NT2/D1 (cell line): Measurements from ENCODE around the gene DRC7.

Experiments
- DNase-seq: peaks from one replicate; pipeline ENCODE4 v3.0.0-alpha.2; 2011; ENCODE audit warnings: low read depth, low spot score
- H3K27me3 ChIP-seq: 2 replicates; pipeline ENCODE4 v1.6.0; 2011; ENCODE audit warnings: mild to moderate bottlenecking; ENCODE audit not compliant: insufficient read length, insufficient read depth
- H3K36me3 ChIP-seq: 2 replicates; pipeline ENCODE4 v1.6.1; 2011; ENCODE audit warnings: mild to moderate bottlenecking, low read length, mixed read lengths; ENCODE audit not compliant: insufficient read depth, insufficient read length
- H3K4me1 ChIP-seq: 2 replicates; pipeline ENCODE4 v1.5.1; 2011; ENCODE audit not compliant: insufficient read depth, insufficient read length
- H3K4me3 ChIP-seq: 2 replicates; pipeline ENCODE4 v1.5.1; 2011; ENCODE audit warnings: low read depth; ENCODE audit not compliant: insufficient read length
- H3K9ac ChIP-seq: 2 replicates; pipeline ENCODE4 v1.6.0; 2011; ENCODE audit warnings: low read depth; ENCODE audit not compliant: insufficient read length
- H3K9me3 ChIP-seq: 2 replicates; pipeline ENCODE4 v1.5.1; 2011; ENCODE audit warnings: mild to moderate bottlenecking, low read length; ENCODE audit not compliant: insufficient read depth
- SUZ12 ChIP-seq: IDR thresholded peaks from 2 replicates; pipeline ENCODE4 v1.6.1; 2011; ENCODE audit not compliant: insufficient read length, insufficient read depth; ENCODE audit errors: extremely low read depth
- YY1 ChIP-seq: IDR thresholded peaks from 2 replicates; pipeline ENCODE4 v1.6.1; 2011; ENCODE audit not compliant: insufficient read length, insufficient read depth
- ZNF274 ChIP-seq: IDR thresholded peaks from 2 replicates; pipeline ENCODE4 v1.6.1; 2011; ENCODE audit warnings: mild to moderate bottlenecking, low read depth, low read length

The DRC7 gene

GRCh38 chr16:57749101-57749692 is 54.6 kb downstream of the DRC7 start:
- DNase-seq, result no peak
- Histone ChIP-seq H3K4me1 (peaks cover 7% of the 10 kb centered on the region), H3K4me3 (no peak overlapping the region), H3K36me3 (peaks cover 62% of the 10 kb centered on the region), H3K9me3 (no peaks in the 10 kb centered on the region), H3K9ac (no peak overlapping the region), H3K27me3 (no peaks in the 10 kb centered on the region)
- TF ChIP-seq ZNF274, result no peak
- no peak for TF ChIP-seq SUZ12
- no peak for TF ChIP-seq YY1

GRCh38 chr16:57749856-57750452 is 55.3 kb downstream of the DRC7 start:
- TF ChIP-seq ZNF274, result no peak
- TF ChIP-seq YY1, result no peak
- TF ChIP-seq SUZ12, result no peak
- no peak overlapping the region for H3K9ac ChIP-seq
- no peaks in the 10 kb centered on the region for H3K9me3 ChIP-seq
- peaks cover 64% of the 10 kb centered on the region for H3K36me3 ChIP-seq
- no peaks in the 10 kb centered on the region for H3K27me3 ChIP-seq
- no peak overlapping the region for H3K4me3 ChIP-seq
- H3K4me1 ChIP-seq, result peaks cover 6% of the 10 kb centered on the region
- DNase-seq, result no peak

- Histone ChIP-seq H3K9ac (no peak overlapping the region), H3K4me3 (no peak overlapping the region), H3K36me3 (peaks cover 74% of the 10 kb centered on the region), H3K4me1 (peaks cover 6% of the 10 kb centered on the region), H3K27me3 (no peaks in the 10 kb centered on the region), H3K9me3 (no peaks in the 10 kb centered on the region)
- TF ChIP-seq SUZ12 (no peak), ZNF274 (no peak), YY1 (no peak)
- no peak for DNase-seq
These were observed 56.4 kb downstream of the DRC7 start for GRCh38 chr16:57750796-57751538.

- Histone ChIP-seq H3K4me1 (peaks cover 13% of the 10 kb centered on the region), H3K27me3 (no peaks in the 10 kb centered on the region), H3K4me3 (no peak overlapping the region), H3K36me3 (peaks cover 81% of the 10 kb centered on the region), H3K9ac (no peak overlapping the region), H3K9me3 (no peaks in the 10 kb centered on the region)
- TF ChIP-seq SUZ12 (no peak), ZNF274 (no peak), YY1 (no peak)
- DNase-seq, result no peak
These were observed 57.1 kb downstream of the DRC7 start for GRCh38 chr16:57751539-57752202.

GRCh38 chr16:57752203-57752580 is 57.6 kb downstream of the DRC7 start:
- peaks cover 84% of the 10 kb centered on the region for H3K36me3 ChIP-seq

GRCh38 chr16:57752581-57753447 is 58.2 kb downstream of the DRC7 start:
- TF ChIP-seq SUZ12, result no peak
- H3K4me1 ChIP-seq, result peaks cover 14% of the 10 kb centered on the region
- no peaks in the 10 kb centered on the region for H3K9me3 ChIP-seq
- no peak overlapping the region for H3K4me3 ChIP-seq
- no peaks in the 10 kb centered on the region for H3K27me3 ChIP-seq
- no peak for DNase-seq
- no peak overlapping the region for H3K9ac ChIP-seq
- H3K36me3 ChIP-seq, result peaks cover 84% of the 10 kb centered on the region

More at GRCh38 chr16:57752203-57752580, 57.6 kb downstream of the DRC7 start:
- no peaks in the 10 kb centered on the region for H3K9me3 ChIP-seq
- no peak overlapping the region for H3K4me3 ChIP-seq
- no peaks in the 10 kb centered on the region for H3K27me3 ChIP-seq
- H3K4me1 ChIP-seq, result peaks cover 14% of the 10 kb centered on the region
- DNase-seq, result no peak
- no peak for TF ChIP-seq SUZ12
- TF ChIP-seq ZNF274, result no peak
- H3K9ac ChIP-seq, result no peak overlapping the region
